ENCODE data around the gene CC2D2B. TPM values are rescaled to one million over a fixed set of nuclear protein-coding genes. Genes with fewer than 3 reads are reported as not detected.

CC2D2B gene
- total RNA-seq, 2 donors from 2014 or later = 6.2 to 9.8 TPM

DNA sequence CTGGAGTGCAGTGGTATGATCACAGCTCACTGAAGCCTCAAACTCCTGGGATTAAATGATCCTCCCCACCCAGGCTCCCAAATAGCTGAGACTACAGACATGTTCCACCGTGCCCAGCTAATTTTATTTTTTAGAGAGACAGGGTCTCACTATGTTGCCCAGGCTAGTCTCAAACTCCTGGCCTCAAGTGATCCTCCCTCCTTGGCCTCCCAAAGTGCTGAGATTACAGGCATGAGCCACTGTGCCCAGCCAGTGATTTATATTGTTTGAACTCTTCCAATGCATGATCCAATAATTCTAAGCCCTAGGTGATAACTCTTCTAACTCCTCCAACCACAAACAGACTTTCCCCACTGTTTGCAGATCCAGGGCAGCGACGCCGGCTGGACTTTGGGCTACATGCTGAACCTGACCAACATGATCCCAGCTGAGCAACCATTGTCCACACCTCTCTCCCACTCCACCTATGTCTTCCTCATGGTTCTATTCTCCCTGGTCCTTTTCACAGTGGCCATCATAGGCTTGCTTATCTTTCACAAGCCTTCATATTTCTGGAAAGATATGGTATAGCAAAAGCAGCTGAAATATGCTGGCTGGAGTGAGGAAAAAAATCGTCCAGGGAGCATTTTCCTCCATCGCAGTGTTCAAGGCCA, 41.8 kb upstream of the CC2D2B start:
- Histone ChIP-seq H3K9me3 (no peaks in the 10 kb centered on the region), H3K27ac (no peak overlapping the region), H3K4me3 (no peak overlapping the region), H3K27me3 (replicated peaks; ENCODE audit: insufficient read depth) (no peaks in the 10 kb centered on the region), H3K36me3 (peaks cover 18% of the 10 kb centered on the region), H3K4me1 (ENCODE audit: control insufficient read depth in 1 of 2, low read depth in 2 of 2) (peaks cover 0 to 4% of the 10 kb centered on the region in 2 donors)
- ATAC-seq (ENCODE audit: insufficient number of reproducible peaks, low FRiP score, low read depth) (no peak), DNase-seq (ENCODE audit: low spot score) (no peak)
- TF ChIP-seq, protein P1, sequence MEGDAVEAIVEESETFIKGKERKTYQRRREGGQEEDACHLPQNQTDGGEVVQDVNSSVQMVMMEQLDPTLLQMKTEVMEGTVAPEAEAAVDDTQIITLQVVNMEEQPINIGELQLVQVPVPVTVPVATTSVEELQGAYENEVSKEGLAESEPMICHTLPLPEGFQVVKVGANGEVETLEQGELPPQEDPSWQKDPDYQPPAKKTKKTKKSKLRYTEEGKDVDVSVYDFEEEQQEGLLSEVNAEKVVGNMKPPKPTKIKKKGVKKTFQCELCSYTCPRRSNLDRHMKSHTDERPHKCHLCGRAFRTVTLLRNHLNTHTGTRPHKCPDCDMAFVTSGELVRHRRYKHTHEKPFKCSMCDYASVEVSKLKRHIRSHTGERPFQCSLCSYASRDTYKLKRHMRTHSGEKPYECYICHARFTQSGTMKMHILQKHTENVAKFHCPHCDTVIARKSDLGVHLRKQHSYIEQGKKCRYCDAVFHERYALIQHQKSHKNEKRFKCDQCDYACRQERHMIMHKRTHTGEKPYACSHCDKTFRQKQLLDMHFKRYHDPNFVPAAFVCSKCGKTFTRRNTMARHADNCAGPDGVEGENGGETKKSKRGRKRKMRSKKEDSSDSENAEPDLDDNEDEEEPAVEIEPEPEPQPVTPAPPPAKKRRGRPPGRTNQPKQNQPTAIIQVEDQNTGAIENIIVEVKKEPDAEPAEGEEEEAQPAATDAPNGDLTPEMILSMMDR (IDR thresholded peaks at IDR 0.05) = no peak

DNA sequence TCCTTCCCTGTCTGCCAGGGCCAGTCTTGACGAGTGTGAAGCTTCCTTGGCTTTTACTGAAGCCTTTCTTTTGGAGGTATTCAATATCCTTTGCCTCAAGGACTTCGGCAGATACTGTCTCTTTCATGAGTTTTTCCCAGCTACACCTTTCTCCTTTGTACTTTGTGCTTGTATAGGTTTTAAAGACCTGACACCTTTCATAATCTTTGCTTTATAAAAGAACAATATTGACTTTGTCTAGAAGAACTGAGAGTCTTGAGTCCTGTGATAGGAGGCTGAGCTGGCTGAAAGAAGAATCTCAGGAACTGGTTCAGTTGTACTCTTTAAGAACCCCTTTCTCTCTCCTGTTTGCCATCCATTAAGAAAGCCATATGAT, 41.3 kb upstream of the CC2D2B start:
- Histone ChIP-seq H3K4me1 (ENCODE audit: control insufficient read depth in 1 of 2, low read depth in 2 of 2) (peaks cover 0 to 4% of the 10 kb centered on the region in 2 donors), H3K27ac (no peak overlapping the region), H3K36me3 (peaks cover 19% of the 10 kb centered on the region), H3K4me3 (no peak overlapping the region), H3K27me3 (replicated peaks; ENCODE audit: insufficient read depth) (no peaks in the 10 kb centered on the region), H3K9me3 (no peaks in the 10 kb centered on the region)
- ATAC-seq (ENCODE audit: insufficient number of reproducible peaks, low FRiP score, low read depth) (no peak), DNase-seq (ENCODE audit: low spot score) (no peak)
- TF ChIP-seq, protein P1 (IDR thresholded peaks at IDR 0.05) = no peak

DNA sequence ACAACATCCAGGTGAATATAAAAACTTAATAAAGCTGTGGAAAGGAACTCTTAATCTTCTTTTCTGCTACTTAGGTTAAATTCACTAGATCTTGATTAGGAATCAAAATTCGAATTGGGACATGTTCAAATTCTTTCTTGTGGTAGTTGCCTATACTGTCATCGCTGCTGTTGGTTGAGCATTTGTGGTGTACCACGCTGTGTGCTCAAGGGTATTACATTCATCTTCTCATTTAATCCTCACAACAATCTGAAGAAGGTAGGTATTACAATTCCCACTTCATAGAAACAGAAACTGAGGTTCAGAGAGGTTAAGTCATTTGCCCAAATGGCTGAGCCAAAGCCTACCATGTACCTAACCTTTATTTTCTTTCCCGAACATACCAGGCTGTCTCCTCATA, 39.9 kb upstream of the CC2D2B start:
- Histone ChIP-seq H3K4me1 (ENCODE audit: control insufficient read depth in 1 of 2, low read depth in 2 of 2) (peaks cover 0 to 4% of the 10 kb centered on the region in 2 donors), H3K27me3 (replicated peaks; ENCODE audit: insufficient read depth) (no peaks in the 10 kb centered on the region), H3K27ac (no peak overlapping the region), H3K4me3 (no peak overlapping the region), H3K36me3 (peaks cover 14% of the 10 kb centered on the region), H3K9me3 (no peaks in the 10 kb centered on the region)
- DNase-seq (ENCODE audit: low spot score) = no peak
- ATAC-seq (ENCODE audit: insufficient number of reproducible peaks, low FRiP score, low read depth) = no peak
- TF ChIP-seq, protein P1 (IDR thresholded peaks at IDR 0.05) = no peak

DNA sequence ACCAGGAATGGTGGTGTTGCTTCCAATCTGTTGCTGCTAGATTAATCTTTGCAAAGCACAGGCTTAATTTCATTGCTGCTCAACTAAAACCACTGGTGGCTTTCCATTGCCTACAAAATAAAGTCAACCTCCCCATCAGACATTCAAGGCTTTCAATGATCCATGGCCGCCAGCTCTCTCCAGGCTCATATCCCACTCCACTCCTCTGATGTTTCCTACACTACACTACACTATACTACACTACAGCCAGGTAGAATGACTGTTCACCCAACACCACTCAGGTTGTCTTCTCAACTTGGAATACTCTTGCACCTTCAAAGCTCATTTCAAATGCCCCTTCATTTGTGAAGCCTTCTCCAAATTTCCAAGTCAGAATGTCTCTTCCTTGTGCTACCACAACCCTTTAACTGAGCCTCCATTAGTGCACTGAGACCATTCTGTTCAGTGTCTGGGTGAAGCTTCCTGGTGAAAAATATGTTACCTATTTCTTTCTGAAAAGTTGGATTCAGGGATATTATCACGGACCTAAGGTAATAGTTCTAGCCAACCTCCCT, 35.5 kb upstream of the CC2D2B start:
- Histone ChIP-seq H3K27me3 (replicated peaks; ENCODE audit: insufficient read depth) (no peaks in the 10 kb centered on the region), H3K4me1 (ENCODE audit: control insufficient read depth in 1 of 2, low read depth in 2 of 2) (no peaks in the 10 kb centered on the region), H3K27ac (no peak overlapping the region), H3K9me3 (no peaks in the 10 kb centered on the region), H3K4me3 (no peak overlapping the region), H3K36me3 (peaks cover 30% of the 10 kb centered on the region)
- ATAC-seq (ENCODE audit: insufficient number of reproducible peaks, low FRiP score, low read depth) (no peak), DNase-seq (ENCODE audit: low spot score) (no peak)
- TF ChIP-seq, protein P1 (IDR thresholded peaks at IDR 0.05) = no peak

DNA sequence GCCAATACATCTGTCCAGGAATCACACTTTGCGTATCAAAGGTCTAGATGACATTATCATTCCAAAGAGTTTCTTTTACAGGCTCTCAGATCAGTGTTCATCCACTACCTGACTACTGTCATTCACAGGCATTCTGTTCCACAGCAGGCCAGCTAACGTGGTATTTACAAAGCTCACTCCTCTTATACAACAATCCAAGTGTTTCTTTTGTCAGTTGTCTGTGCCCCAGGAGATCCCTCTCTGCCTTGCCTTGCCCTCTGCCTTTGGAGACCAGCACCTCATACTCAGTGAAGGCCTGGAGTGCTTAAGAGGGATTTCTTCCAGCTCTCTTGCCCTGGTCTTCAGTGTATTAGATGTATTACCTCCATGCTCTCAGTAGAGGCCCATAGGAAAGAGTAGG, 34.6 kb upstream of the CC2D2B start:
- H3K27ac ChIP-seq = no peak overlapping the region
- TF ChIP-seq, protein P1 (IDR thresholded peaks at IDR 0.05) = no peak
- H3K27me3 ChIP-seq (replicated peaks; ENCODE audit: insufficient read depth) = no peaks in the 10 kb centered on the region
- H3K4me1 ChIP-seq (ENCODE audit: control insufficient read depth in 1 of 2, low read depth in 2 of 2) = no peaks in the 10 kb centered on the region
- DNase-seq (ENCODE audit: low spot score) (no peak), ATAC-seq (ENCODE audit: insufficient number of reproducible peaks, low FRiP score, low read depth) (no peak)
- H3K36me3 ChIP-seq = peaks cover 27% of the 10 kb centered on the region
- H3K9me3 ChIP-seq = no peaks in the 10 kb centered on the region
- H3K4me3 ChIP-seq = no peak overlapping the region

All from thoracic aorta (tissue), 2 donors.